ENCODE data around the gene RAI1. TPM values are rescaled to one million over a fixed set of nuclear protein-coding genes. Genes with fewer than 3 reads are reported as not detected.

The RAI1 gene
- total and polyA plus RNA-seq, 9 donors, result 1.5 to 57.7 (median 35.3) TPM

- no peaks in the 10 kb centered on the region for H3K27me3 ChIP-seq
- DNase-seq, result no peak
- intact Hi-C loops (cut with DNase I), result no loop called here
- WGBS, 3 donors, result 78 to 90% (median 80%) methylated on average over 32 to 33 of the region's 33 CpGs
- no peak for TF ChIP-seq EP300 (IDR thresholded peaks at IDR 0.05)
- TF ChIP-seq POLR2A (IDR thresholded peaks at IDR 0.05), result no peak
- TF ChIP-seq CTCF (IDR thresholded peaks at IDR 0.05), result no peak
- H3K9me3 ChIP-seq, result no peaks in the 10 kb centered on the region
- no peak overlapping the region for H3K4me3 ChIP-seq
- peaks cover 10% of the 10 kb centered on the region for H3K4me1 ChIP-seq (ENCODE audit: insufficient read depth)
- no peaks in the 10 kb centered on the region for H3K36me3 ChIP-seq
- H3K27ac ChIP-seq, result no peak overlapping the region
Measured at GRCh38 chr17:17745476-17746455, 64.5 kb downstream of the RAI1 start.

- Histone ChIP-seq H3K9me3 (no peaks in the 10 kb centered on the region), H3K27ac (no peak overlapping the region), H3K36me3 (no peaks in the 10 kb centered on the region), H3K4me3 (no peak overlapping the region), H3K4me1 (ENCODE audit: insufficient read depth) (peaks cover 8% of the 10 kb centered on the region), H3K27me3 (no peaks in the 10 kb centered on the region)
- DNase-seq, result no peak
- TF ChIP-seq CTCF (IDR thresholded peaks at IDR 0.05) (no peak), EP300 (IDR thresholded peaks at IDR 0.05) (no peak), POLR2A (IDR thresholded peaks at IDR 0.05) (no peak)
- 88 to 97% (median 93%) methylated on average over 3 of the region's 3 CpGs for WGBS, 3 donors
- intact Hi-C loops (cut with DNase I), result no loop called here
Measured at GRCh38 chr17:17748179-17748578, 66.9 kb downstream of the RAI1 start.

GRCh38 chr17:17748604-17749003 is 67.3 kb downstream of the RAI1 start:
- 87 to 92% (median 88%) methylated on average over 8 of the region's 8 CpGs for WGBS, 3 donors
- no peak overlapping the region for H3K27ac ChIP-seq
- H3K4me1 ChIP-seq (ENCODE audit: insufficient read depth), result peaks cover 8% of the 10 kb centered on the region
- H3K4me3 ChIP-seq, result no peak overlapping the region
- H3K36me3 ChIP-seq, result no peaks in the 10 kb centered on the region
- H3K27me3 ChIP-seq, result no peaks in the 10 kb centered on the region
- intact Hi-C loops (cut with DNase I), result no loop called here
- H3K9me3 ChIP-seq, result no peaks in the 10 kb centered on the region
- TF ChIP-seq CTCF (IDR thresholded peaks at IDR 0.05), result no peak
- no peak for TF ChIP-seq POLR2A (IDR thresholded peaks at IDR 0.05)
- no peak for TF ChIP-seq EP300 (IDR thresholded peaks at IDR 0.05)
- no peak for DNase-seq

- peaks cover 8% of the 10 kb centered on the region for H3K4me1 ChIP-seq (ENCODE audit: insufficient read depth)
- H3K9me3 ChIP-seq, result no peaks in the 10 kb centered on the region
- no peaks in the 10 kb centered on the region for H3K27me3 ChIP-seq
- H3K36me3 ChIP-seq, result no peaks in the 10 kb centered on the region
- intact Hi-C loops (cut with DNase I), result no loop called here
- no peak for TF ChIP-seq POLR2A (IDR thresholded peaks at IDR 0.05)
- TF ChIP-seq CTCF (IDR thresholded peaks at IDR 0.05), result no peak
- TF ChIP-seq EP300 (IDR thresholded peaks at IDR 0.05), result no peak
- no peak overlapping the region for H3K27ac ChIP-seq
- DNase-seq, result no peak
- no peak overlapping the region for H3K4me3 ChIP-seq
- WGBS, 3 donors, result 80 to 86% (median 85%) methylated on average over 17 of the region's 17 CpGs
Measured at GRCh38 chr17:17749025-17749772, 67.9 kb downstream of the RAI1 start.

All from ovary (tissue), 9 donors.